HepG2 (cell line): ENCODE results near the gene NDOR1. TPM values are rescaled to one million over a fixed set of nuclear protein-coding genes. Genes with fewer than 3 reads are reported as not detected.

Source experiments
- ATAC-seq: fragments of 200-7000 bp; cut with Tn5 transposase; 3 replicates; pipeline ENCODE4 v1.9.1; 2020; ENCODE audit warnings: mild to moderate bottlenecking, moderate library complexity
- BruUV-seq: library from RNA; stranded (reverse); fragments of 400-500 nt; replicated peaks from 2 replicates; lab custom pipeline; 2021; lab: Mats Ljungman, UMichigan
- CTCF ChIA-PET: fragments of 300-600 bp; formaldehyde crosslinking; extraction: SDS; loops from one replicate; lab custom pipeline; 2021; ENCODE audit warnings: low total read pairs, inconsistent platforms, low intra/inter-chr PET ratio; lab: Yijun Ruan, JAX
- POLR2A ChIA-PET: fragments of 350-600 bp; sonication (Branson Sonifier 250); formaldehyde crosslinking; loops from one replicate; lab custom pipeline; 2020; ENCODE audit warnings: antibody characterized with exemption, inconsistent platforms; lab: Yijun Ruan, JAX
- DNase-seq: peaks from one replicate; pipeline ENCODE4 v3.0.0-alpha.2; 2015; ENCODE audit warnings: low spot score
- FAIRE-seq: peaks from 3 replicates; lab custom pipeline; 2011; peaks lifted over from hg19 to GRCh38; lab: Jason Lieb, UNC
- H2AFZ ChIP-seq: one replicate; pipeline ENCODE4 v1.6.1; 2011; ENCODE audit warnings: low read length, inconsistent platforms
- H3K27ac ChIP-seq: fragments of 300-600 bp; 3 replicates; pipeline ENCODE4 v1.8.0; 2011; ENCODE audit warnings: mixed run types, mild to moderate bottlenecking, mixed read lengths, low read length, inconsistent platforms; ENCODE audit not compliant: insufficient read depth; ENCODE audit errors: extremely low read length
- H3K27me3 ChIP-seq, 2 experiments: fragments of 200-600 bp in 1 of 2; 2 replicates in 1 of 2; 3 replicates in 1 of 2; pipeline versions ENCODE4 v1.6.0 to v1.8.0; 2011; ENCODE audit warnings: low read length in 2 of 2, mild to moderate bottlenecking in 2 of 2, moderate library complexity in 2 of 2, inconsistent platforms in 1 of 2; ENCODE audit not compliant: insufficient read depth in 2 of 2, control insufficient read depth in 1 of 2
- H3K36me3 ChIP-seq, 2 experiments: fragments of 200-600 bp in 1 of 2; replicated peaks in 1 of 2; 2 replicates in 1 of 2; 3 replicates in 1 of 2; pipeline versions ENCODE4 v1.5.1 to v1.8.0; 2011; ENCODE audit warnings: low read length in 2 of 2, inconsistent platforms in 1 of 2; ENCODE audit not compliant: insufficient read depth in 2 of 2, control insufficient read depth in 1 of 2
- H3K4me1 ChIP-seq: 2 replicates; pipeline ENCODE4 v1.5.1; 2012; ENCODE audit warnings: low read length, inconsistent platforms; ENCODE audit not compliant: insufficient read depth
- H3K4me2 ChIP-seq: 2 replicates; pipeline ENCODE4 v1.6.0; 2011; ENCODE audit warnings: low read depth, low read length, inconsistent platforms
- H3K4me3 ChIP-seq, 3 experiments: fragments of 200-600 bp in 1 of 3; sonication (generic), shearing (Covaris generic) in 1 of 3; replicated peaks in 1 of 3; 2 replicates each; pipeline ENCODE4 v1.5.1; 2011 to 2016; ENCODE audit warnings: low read length in 3 of 3, inconsistent platforms in 2 of 3, low read depth in 2 of 3, mild to moderate bottlenecking in 2 of 3, control low read depth in 1 of 3, mixed read lengths in 1 of 3; ENCODE audit not compliant: insufficient read depth in 1 of 3
- H3K79me2 ChIP-seq: one replicate; pipeline ENCODE4 v1.6.1; 2011; ENCODE audit warnings: low read length, inconsistent platforms; ENCODE audit not compliant: insufficient read depth
- H3K9ac ChIP-seq: 2 replicates; pipeline ENCODE4 v1.6.0; 2011; ENCODE audit warnings: mild to moderate bottlenecking, low read depth, low read length, inconsistent platforms; ENCODE audit not compliant: insufficient read depth
- H3K9me3 ChIP-seq: 2 replicates; pipeline ENCODE4 v1.5.1; 2012; ENCODE audit warnings: mild to moderate bottlenecking, low read length
- H4K20me1 ChIP-seq: 2 replicates; pipeline ENCODE4 v1.6.0; 2011; ENCODE audit warnings: inconsistent platforms, mild to moderate bottlenecking, low read length, moderate library complexity; ENCODE audit not compliant: insufficient read depth
- ARNT2 ChIP-seq: sonication (generic); formaldehyde crosslinking; IDR thresholded peaks from 2 replicates; pipeline ENCODE4 v1.8.0; 2022; ENCODE audit warnings: mild to moderate bottlenecking, low read depth, missing genetic modification reagents, moderate library complexity
- BRD4 ChIP-seq: sonication (generic); formaldehyde crosslinking; IDR thresholded peaks from 2 replicates; pipeline ENCODE4 v1.4.0; 2020; ENCODE audit warnings: missing genetic modification reagents
- CHCHD3 ChIP-seq: sonication (generic); formaldehyde crosslinking; IDR thresholded peaks from 2 replicates; pipeline ENCODE4 v1.8.0; 2022; ENCODE audit warnings: mild to moderate bottlenecking, missing genetic modification reagents, moderate library complexity
- EHMT2 ChIP-seq: fragments of 200-600 bp; sonication (generic); IDR thresholded peaks from 2 replicates; pipeline ENCODE4 v1.7.0; 2017; ENCODE audit warnings: antibody characterized with exemption, low read depth, low read length, borderline replicate concordance
- JARID2 ChIP-seq: sonication (generic); formaldehyde crosslinking; IDR thresholded peaks from 2 replicates; pipeline ENCODE4 v1.8.1; 2023; ENCODE audit warnings: missing genetic modification reagents, inconsistent platforms; ENCODE audit not compliant: insufficient replicate concordance
- NFKBIZ ChIP-seq: IDR thresholded peaks from 2 replicates; pipeline ENCODE4 v1.6.1; 2018; ENCODE audit warnings: missing genetic modification reagents, missing compliant biosample characterization
- POLR2G ChIP-seq: fragments of 200-400 bp; formaldehyde crosslinking; IDR thresholded peaks from 2 replicates; pipeline ENCODE4 v1.6.1; 2018; ENCODE audit warnings: mild to moderate bottlenecking, low read depth, low read length, moderate library complexity
- SNAI1 ChIP-seq: sonication (generic); formaldehyde crosslinking; IDR thresholded peaks from 2 replicates; pipeline ENCODE4 v1.5.0; 2020; ENCODE audit warnings: mild to moderate bottlenecking, missing genetic modification reagents, borderline replicate concordance
- TCF7 ChIP-seq: sonication (generic); IDR thresholded peaks from 2 replicates; pipeline ENCODE4 v1.6.1; 2016; ENCODE audit warnings: antibody characterized with exemption, low read depth
- YY1 ChIP-seq: IDR thresholded peaks from 2 replicates; pipeline ENCODE4 v1.6.1; 2011; ENCODE audit warnings: low read length, low read depth, moderate library complexity, mild to moderate bottlenecking; ENCODE audit not compliant: insufficient read depth, insufficient replicate concordance
- ZFP36L2 ChIP-seq: sonication (generic); formaldehyde crosslinking; IDR thresholded peaks from 2 replicates; pipeline ENCODE4 v1.4.0; 2020; ENCODE audit warnings: missing genetic modification reagents
- ZMYM4 ChIP-seq: sonication (generic); formaldehyde crosslinking; IDR thresholded peaks from 2 replicates; pipeline ENCODE4 v1.8.1; 2023; ENCODE audit warnings: mild to moderate bottlenecking, missing genetic modification reagents
- ZNF207 ChIP-seq: fragments of 450-650 bp; IDR thresholded peaks from 2 replicates; pipeline ENCODE4 v1.6.1; 2016; ENCODE audit warnings: antibody characterized with exemption, borderline replicate concordance
- ZNF816 ChIP-seq: sonication (generic); formaldehyde crosslinking; IDR thresholded peaks from 2 replicates; pipeline ENCODE4 v1.8.0; 2022; ENCODE audit warnings: missing genetic modification reagents, mild to moderate bottlenecking, borderline replicate concordance
- ZNF883 ChIP-seq: sonication (generic); formaldehyde crosslinking; IDR thresholded peaks from 2 replicates; pipeline ENCODE4 v1.5.1; 2020; ENCODE audit warnings: mild to moderate bottlenecking, missing genetic modification reagents; ENCODE audit errors: not compliant biosample characterization
- WGBS: methylation state at CpG from one replicate; pipeline ENCODE4 v1.1.6; 2017; ENCODE audit warnings: low lambda C conversion rate; 5-methylcytosine and 5-hydroxymethylcytosine counted together
- in situ Hi-C: cut with HindIII; loops from 2 replicates; pipeline ENCODE4 v1.10.0; 2017; ENCODE audit warnings: low pct_unique_long_range_greater_than_20kb; ENCODE audit not compliant: extremely low pct_ligation_motif_present
- intact Hi-C: fragments of 100-400 bp; cut with micrococcal nuclease; formaldehyde crosslinking; loops from one replicate; pipeline ENCODE4 v1.10.0; 2022; ENCODE audit not compliant: unreplicated experiment
- polyA plus RNA-seq, 8 experiments: library from polyadenylated mRNA; depleted of rRNA in 3 of 8; stranded (reverse) in 7 of 8; unstranded in 1 of 8; fragments of >200 nt; fragmentation: Illumina TruSeq in 4 of 8; extraction: Trizol in 4 of 8; gene quantifications; 2 replicates each; pipeline versions ENCODE4 v1.2.1 to v1.2.3, GENCODE V29; 2011 to 2016; ENCODE audit warnings: low read depth in 4 of 8, missing spikeins in 1 of 8, mixed read lengths in 1 of 8; ENCODE audit not compliant: insufficient read depth in 1 of 8
- total RNA-seq, 5 experiments: library from RNA; depleted of rRNA; stranded (reverse); fragments of >200 nt; fragmentation: Illumina TruSeq; extraction: Trizol; gene quantifications; 2 replicates each; pipeline ENCODE4 v1.2.3, GENCODE V29; 2016; ENCODE audit warnings: low read depth in 1 of 5
- TF ChIP-seq, protein P1 (sequence below): sonication (generic); formaldehyde crosslinking; IDR thresholded peaks from 2 replicates; pipeline ENCODE4 v1.5.1; 2020; ENCODE audit warnings: mild to moderate bottlenecking, missing genetic modification reagents, moderate library complexity
- TF ChIP-seq, protein P2 (sequence below): sonication (generic); formaldehyde crosslinking; IDR thresholded peaks from 2 replicates; pipeline ENCODE4 v1.5.0; 2020; ENCODE audit warnings: mild to moderate bottlenecking, missing genetic modification reagents, moderate library complexity

The NDOR1 gene
- total and polyA plus RNA-seq, 2 of the 13 experiments (the other 11 are each of a cell fraction or from before 2014, with no cell fraction given): 3.6 to 8.7 TPM

DNA sequence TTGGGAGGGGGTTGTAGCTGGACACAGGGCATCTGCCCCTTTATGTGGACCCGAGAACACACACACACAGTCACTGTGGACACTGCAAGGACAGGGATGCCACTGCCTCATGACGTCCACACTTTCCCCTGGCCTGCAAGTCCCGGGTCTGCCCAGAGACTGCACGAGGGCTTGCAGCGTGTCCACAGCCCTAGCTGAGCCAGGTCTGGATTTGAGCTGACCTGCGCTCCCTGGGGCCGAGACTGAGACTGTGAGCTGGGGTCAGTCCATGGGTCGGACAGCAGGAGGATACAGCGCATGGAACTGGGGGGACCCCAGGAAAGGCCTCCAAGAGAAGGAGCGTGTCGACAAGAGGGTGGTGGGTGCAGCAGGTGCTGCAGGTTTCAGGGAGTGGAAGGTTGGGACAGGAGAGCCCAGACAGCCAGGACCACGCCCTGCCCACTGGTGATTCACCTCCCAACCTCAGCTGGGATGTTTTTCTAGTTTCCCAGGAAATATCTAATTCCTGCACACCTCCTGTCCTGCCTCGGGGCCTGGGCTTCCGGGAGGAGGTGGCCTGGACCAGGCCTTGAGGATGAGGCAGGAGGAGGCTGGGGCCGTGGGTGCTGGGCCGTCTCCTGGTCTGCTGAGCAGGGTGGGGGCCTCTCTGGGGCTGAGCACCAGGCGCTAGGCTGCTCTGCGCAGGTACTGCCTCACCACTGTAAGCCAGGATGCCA lies 21.0 kb downstream of the NDOR1 start:
- H3K4me1 ChIP-seq: peaks cover 81% of the 10 kb centered on the region
- 18% methylated on average over 9 of the region's 18 CpGs for WGBS
- peak overlapping the region; percentile 31; the same call in 1 of the 2 replicates for H3K9ac ChIP-seq
- ChIA-PET CTCF (interaction anchor here (1.5 kb wide), 2 partner anchors 37 to 50 kb away, joined by 8 to 16 read pairs; partner anchors contain the start of genes ANAPC2 and SSNA1), POLR2A (interaction anchor here (0.8 to 13.4 kb wide), 11 partner anchors 8 to 108 kb away, joined by 3 to 225 read pairs (median 3); partner anchors contain the start of genes ANAPC2, NDOR1, SSNA1 and TMEM203)
- no peaks in the 10 kb centered on the region for H4K20me1 ChIP-seq
- intact Hi-C loops: loop anchor here (2.0 kb wide), 2 partner anchors 38 to 106 kb away; partner anchors contain the start of genes ANAPC2 and SSNA1
- peak overlapping the region in 1 of 3 experiments; percentile 53; a peak in 2 of 6 replicates for H3K4me3 ChIP-seq
- in situ Hi-C loops: loop anchor here (5.0 kb wide), 2 partner anchors 39 to 114 kb away; partner anchors contain the start of genes ANAPC2, DPP7 and SSNA1
- DNase-seq (no peak), FAIRE-seq (no peak), ATAC-seq (peak; percentile 0; the same call in 1 of the 3 replicates)
- no peak overlapping the region for H3K27ac ChIP-seq
- H2AFZ ChIP-seq: no peak overlapping the region
- H3K79me2 ChIP-seq: no peaks in the 10 kb centered on the region
- H3K36me3 ChIP-seq: no peaks in the 10 kb centered on the region
- no TSS peak for BruUV-seq
- no peaks in the 10 kb centered on the region for H3K9me3 ChIP-seq
- H3K27me3 ChIP-seq: no peaks in the 10 kb centered on the region; a peak in 1 of 5 replicates
- peak overlapping the region; percentile 66 for H3K4me2 ChIP-seq
- TF ChIP-seq YY1 (peak; percentile 9), EHMT2 (no peak), CHCHD3 (CRISPR knock-in tag) (0 out of 2 replicates have a peak, but pooled peaks have one; percentile 16), ZMYM4 (CRISPR knock-in tag) (no peak), ZNF883 (CRISPR knock-in tag) (peak; percentile 34), POLR2G (0 out of 2 replicates have a peak, but pooled peaks have one; percentile 26), ZFP36L2 (CRISPR knock-in tag) (no peak), BRD4 (0 out of 2 replicates have a peak, but pooled peaks have one; percentile 43), ARNT2 (CRISPR knock-in tag) (no peak), ZNF207 (no peak), SNAI1 (no peak), JARID2 (CRISPR knock-in tag) (no peak), TCF7 (no peak), NFKBIZ (CRISPR knock-in tag) (no peak), ZNF816 (CRISPR knock-in tag) (no peak)
- TF ChIP-seq, protein P1, sequence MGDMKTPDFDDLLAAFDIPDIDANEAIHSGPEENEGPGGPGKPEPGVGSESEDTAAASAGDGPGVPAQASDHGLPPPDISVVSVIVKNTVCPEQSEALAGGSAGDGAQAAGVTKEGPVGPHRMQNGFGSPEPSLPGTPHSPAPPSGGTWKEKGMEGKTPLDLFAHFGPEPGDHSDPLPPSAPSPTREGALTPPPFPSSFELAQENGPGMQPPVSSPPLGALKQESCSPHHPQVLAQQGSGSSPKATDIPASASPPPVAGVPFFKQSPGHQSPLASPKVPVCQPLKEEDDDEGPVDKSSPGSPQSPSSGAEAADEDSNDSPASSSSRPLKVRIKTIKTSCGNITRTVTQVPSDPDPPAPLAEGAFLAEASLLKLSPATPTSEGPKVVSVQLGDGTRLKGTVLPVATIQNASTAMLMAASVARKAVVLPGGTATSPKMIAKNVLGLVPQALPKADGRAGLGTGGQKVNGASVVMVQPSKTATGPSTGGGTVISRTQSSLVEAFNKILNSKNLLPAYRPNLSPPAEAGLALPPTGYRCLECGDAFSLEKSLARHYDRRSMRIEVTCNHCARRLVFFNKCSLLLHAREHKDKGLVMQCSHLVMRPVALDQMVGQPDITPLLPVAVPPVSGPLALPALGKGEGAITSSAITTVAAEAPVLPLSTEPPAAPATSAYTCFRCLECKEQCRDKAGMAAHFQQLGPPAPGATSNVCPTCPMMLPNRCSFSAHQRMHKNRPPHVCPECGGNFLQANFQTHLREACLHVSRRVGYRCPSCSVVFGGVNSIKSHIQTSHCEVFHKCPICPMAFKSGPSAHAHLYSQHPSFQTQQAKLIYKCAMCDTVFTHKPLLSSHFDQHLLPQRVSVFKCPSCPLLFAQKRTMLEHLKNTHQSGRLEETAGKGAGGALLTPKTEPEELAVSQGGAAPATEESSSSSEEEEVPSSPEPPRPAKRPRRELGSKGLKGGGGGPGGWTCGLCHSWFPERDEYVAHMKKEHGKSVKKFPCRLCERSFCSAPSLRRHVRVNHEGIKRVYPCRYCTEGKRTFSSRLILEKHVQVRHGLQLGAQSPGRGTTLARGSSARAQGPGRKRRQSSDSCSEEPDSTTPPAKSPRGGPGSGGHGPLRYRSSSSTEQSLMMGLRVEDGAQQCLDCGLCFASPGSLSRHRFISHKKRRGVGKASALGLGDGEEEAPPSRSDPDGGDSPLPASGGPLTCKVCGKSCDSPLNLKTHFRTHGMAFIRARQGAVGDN (CRISPR knock-in tag): peak; percentile 55; the same call in 1 of the 2 replicates
- TF ChIP-seq, protein P2, sequence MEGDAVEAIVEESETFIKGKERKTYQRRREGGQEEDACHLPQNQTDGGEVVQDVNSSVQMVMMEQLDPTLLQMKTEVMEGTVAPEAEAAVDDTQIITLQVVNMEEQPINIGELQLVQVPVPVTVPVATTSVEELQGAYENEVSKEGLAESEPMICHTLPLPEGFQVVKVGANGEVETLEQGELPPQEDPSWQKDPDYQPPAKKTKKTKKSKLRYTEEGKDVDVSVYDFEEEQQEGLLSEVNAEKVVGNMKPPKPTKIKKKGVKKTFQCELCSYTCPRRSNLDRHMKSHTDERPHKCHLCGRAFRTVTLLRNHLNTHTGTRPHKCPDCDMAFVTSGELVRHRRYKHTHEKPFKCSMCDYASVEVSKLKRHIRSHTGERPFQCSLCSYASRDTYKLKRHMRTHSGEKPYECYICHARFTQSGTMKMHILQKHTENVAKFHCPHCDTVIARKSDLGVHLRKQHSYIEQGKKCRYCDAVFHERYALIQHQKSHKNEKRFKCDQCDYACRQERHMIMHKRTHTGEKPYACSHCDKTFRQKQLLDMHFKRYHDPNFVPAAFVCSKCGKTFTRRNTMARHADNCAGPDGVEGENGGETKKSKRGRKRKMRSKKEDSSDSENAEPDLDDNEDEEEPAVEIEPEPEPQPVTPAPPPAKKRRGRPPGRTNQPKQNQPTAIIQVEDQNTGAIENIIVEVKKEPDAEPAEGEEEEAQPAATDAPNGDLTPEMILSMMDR (CRISPR knock-in tag): 0 out of 2 replicates have a peak, but pooled peaks have one; percentile 13
